ENCODE results near the gene PKD2L1. TPM values are rescaled to one million over a fixed set of nuclear protein-coding genes. Genes with fewer than 3 reads are reported as not detected.

Gene PKD2L1
- total and polyA plus RNA-seq, 12 donors = not detected

- 77 to 81% methylated on average over 2 of the region's 2 CpGs for WGBS, 2 donors
- TF ChIP-seq CTCF (IDR thresholded peaks at IDR 0.05) = no peak
- Histone ChIP-seq H3K4me3 (no peak overlapping the region), H3K27me3 (peaks cover 0 to 69% (median 49%) of the 10 kb centered on the region in 7 donors), H3K4me1 (peaks cover 0 to 4% (median 0%) of the 10 kb centered on the region in 9 donors), H3K9me3 (no peaks in the 10 kb centered on the region), H3K36me3 (no peaks in the 10 kb centered on the region), H3K27ac (no peak overlapping the region)
- ATAC-seq = no peak
- DNase-seq = no peak
- intact Hi-C loops (cut with DNase I) = loop anchor here in 2 of 10 donors (10.0 kb wide), 2 partner anchors 181 to 541 kb away; partner anchors contain the start of gene SEC31B (in 2 of the 2)
These were observed 3.8 kb upstream of the PKD2L1 start for GRCh38 chr10:100333661-100334440.

- DNase-seq (no peak), ATAC-seq (no peak)
- no peak for TF ChIP-seq CTCF (IDR thresholded peaks at IDR 0.05)
- no peaks in the 10 kb centered on the region for H3K9me3 ChIP-seq
- H3K4me1 ChIP-seq = no peaks in the 10 kb centered on the region
- H3K27me3 ChIP-seq = peaks cover 0 to 74% (median 55%) of the 10 kb centered on the region in 7 donors
- no peak overlapping the region for H3K27ac ChIP-seq
- intact Hi-C loops (cut with DNase I) = loop anchor here in 2 of 10 donors (10.0 kb wide), 2 partner anchors 182 to 542 kb away; partner anchors contain the start of gene SEC31B (in 2 of the 2)
- H3K4me3 ChIP-seq = no peak overlapping the region
- no peaks in the 10 kb centered on the region for H3K36me3 ChIP-seq
- 49 to 53% methylated on average over 4 of the region's 4 CpGs for WGBS, 2 donors
These were observed 3.1 kb upstream of the PKD2L1 start for GRCh38 chr10:100333106-100333505.

GRCh38 chr10:100328198-100328597 lies 1.8 kb downstream of the PKD2L1 start:
- peaks cover 0 to 74% (median 43%) of the 10 kb centered on the region in 7 donors for H3K27me3 ChIP-seq
- ATAC-seq = no peak
- TF ChIP-seq CTCF (IDR thresholded peaks at IDR 0.05) = no peak

GRCh38 chr10:100327718-100328009 lies 2.4 kb downstream of the PKD2L1 start:
- Histone ChIP-seq H3K4me1 (peaks cover 0 to 13% (median 7%) of the 10 kb centered on the region in 9 donors), H3K27ac (no peak overlapping the region), H3K36me3 (no peaks in the 10 kb centered on the region), H3K27me3 (peaks cover 0 to 73% (median 43%) of the 10 kb centered on the region in 7 donors), H3K4me3 (no peak overlapping the region), H3K9me3 (no peaks in the 10 kb centered on the region)
- ATAC-seq (peak in 1 of 8 donors; percentile 46), DNase-seq (no peak)
- no peak for TF ChIP-seq CTCF (IDR thresholded peaks at IDR 0.05)
- intact Hi-C loops (cut with DNase I) = no loop called here
- WGBS, 2 donors = 59 to 63% methylated on average over 3 of the region's 3 CpGs

More at GRCh38 chr10:100328198-100328597, 1.8 kb downstream of the PKD2L1 start:
- no peak overlapping the region for H3K4me3 ChIP-seq
- intact Hi-C loops (cut with DNase I) = no loop called here
- peaks cover 0 to 13% (median 7%) of the 10 kb centered on the region in 9 donors for H3K4me1 ChIP-seq
- H3K27ac ChIP-seq = no peak overlapping the region
- H3K36me3 ChIP-seq = no peaks in the 10 kb centered on the region
- 60 to 66% methylated on average over 5 of the region's 5 CpGs for WGBS, 2 donors
- no peak for DNase-seq
- H3K9me3 ChIP-seq = no peaks in the 10 kb centered on the region

Measured in heart right ventricle (tissue), 16 donors.